Measurements from ENCODE around the gene MKRN2OS.

Gene MKRN2OS, protein sequence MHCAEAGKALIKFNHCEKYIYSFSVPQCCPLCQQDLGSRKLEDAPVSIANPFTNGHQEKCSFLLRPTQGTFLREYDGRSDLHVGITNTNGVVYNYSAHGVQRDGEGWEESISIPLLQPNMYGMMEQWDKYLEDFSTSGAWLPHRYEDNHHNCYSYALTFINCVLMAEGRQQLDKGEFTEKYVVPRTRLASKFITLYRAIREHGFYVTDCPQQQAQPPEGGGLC

DNA sequence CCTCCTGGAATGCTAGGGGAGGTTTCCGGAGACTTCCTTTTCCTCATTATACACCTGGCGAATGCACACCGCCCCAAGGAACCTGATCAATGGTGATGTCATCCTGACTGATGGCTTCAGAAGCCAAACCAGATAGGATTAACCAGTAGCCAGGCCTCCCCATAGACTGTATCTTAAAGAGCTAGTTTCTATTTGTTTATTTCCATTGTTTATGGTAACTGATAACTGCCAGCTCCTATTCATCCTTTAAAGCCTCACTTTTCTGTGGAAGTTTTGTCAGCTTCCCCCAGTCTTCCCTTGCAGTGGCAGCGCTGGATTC lies at the start of gene MKRN2OS:
TSS of gene MKRN2OS (minus strand) at position 27 of the 319 bp plus-strand sequence. CDS start 35 bp downstream, outside the sequence.
- no peak for DNase-seq
- TF ChIP-seq POLR2A (IDR thresholded peaks at IDR 0.05; ENCODE audit: low read length) (no peak), GATA1 (IDR thresholded peaks at IDR 0.05; ENCODE audit: low read depth, low read length) (no peak)

DNA sequence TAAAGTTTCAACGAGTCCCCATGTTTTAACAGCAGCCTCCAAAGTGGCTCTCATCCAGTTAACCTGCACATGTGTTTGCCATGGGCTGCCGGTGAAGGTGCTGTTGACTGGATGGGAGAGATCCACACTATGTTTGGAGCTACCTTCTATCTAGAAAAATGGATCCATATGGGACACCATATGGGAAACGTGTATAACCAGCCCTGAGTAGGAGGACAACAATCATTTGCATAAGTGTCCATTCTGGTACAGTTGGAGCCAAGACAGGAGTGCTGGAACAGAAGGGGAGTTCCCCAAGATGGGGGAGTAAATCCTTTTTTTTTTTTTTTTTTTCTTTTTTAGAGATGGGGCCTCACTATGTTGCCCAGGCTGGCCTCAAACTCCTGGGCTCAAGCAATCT lies 48.2 kb upstream of the MKRN2OS start:
- DNase-seq = no peak
- TF ChIP-seq POLR2A (IDR thresholded peaks at IDR 0.05; ENCODE audit: low read length) (no peak), GATA1 (IDR thresholded peaks at IDR 0.05; ENCODE audit: low read depth, low read length) (no peak)

DNA sequence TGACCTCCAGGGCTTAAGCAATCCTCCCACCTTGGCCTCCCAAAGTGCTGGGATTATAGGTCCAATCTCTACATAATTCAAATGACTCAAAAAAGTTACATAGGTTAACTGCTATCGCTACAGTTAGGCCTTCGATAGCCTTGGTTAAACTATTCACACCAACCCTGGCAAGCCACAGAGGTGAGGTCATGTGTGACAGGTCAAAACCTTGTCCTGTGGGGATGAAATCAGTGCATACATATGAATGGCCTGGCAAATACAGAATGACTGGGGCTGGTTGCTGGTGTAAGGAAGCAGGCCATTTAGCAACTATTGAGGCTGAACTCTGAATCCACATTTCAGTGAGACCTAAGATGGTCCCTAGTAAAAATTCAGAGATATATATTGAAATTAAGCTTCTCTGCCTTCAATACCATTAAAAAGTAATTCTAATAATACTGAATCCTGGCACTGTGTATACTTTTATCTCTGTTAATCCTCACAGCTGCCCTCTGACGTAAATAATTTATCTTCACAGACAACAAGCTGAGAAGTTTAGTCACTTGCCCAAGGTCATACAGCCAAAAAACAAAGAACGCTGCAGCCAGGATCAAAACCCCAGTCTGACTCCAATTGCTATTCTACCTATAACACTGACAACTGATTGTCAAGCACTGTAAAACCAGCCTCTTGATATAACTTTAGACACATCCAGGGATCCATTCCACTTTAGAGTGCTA lies 46.9 kb upstream of the MKRN2OS start:
- TF ChIP-seq GATA1 (IDR thresholded peaks at IDR 0.05; ENCODE audit: low read depth, low read length) (no peak), POLR2A (IDR thresholded peaks at IDR 0.05; ENCODE audit: low read length) (no peak)
- no peak for DNase-seq

DNA sequence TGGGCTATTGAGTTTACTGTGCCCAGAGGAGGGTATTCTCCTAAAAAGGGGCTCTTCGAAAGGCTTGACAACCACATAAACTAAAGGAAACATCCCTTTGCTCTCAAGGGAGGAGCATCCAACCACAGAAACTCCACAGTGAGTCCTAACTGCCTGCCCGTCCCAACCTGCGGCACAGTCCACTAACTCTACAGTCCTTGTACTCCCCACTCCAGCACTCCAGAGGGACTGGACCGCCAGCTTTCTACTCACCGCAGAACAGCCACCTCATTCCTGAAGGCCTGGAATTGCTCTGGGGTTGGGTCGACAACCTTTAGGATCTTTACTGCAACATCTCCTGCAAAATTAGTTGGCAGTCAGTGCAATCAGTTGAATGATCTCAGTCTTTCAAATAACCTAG lies 46.2 kb upstream of the MKRN2OS start:
- DNase-seq = no peak
- no peak for TF ChIP-seq GATA1 (IDR thresholded peaks at IDR 0.05; ENCODE audit: low read depth, low read length)
- no peak for TF ChIP-seq POLR2A (IDR thresholded peaks at IDR 0.05; ENCODE audit: low read length)

DNA sequence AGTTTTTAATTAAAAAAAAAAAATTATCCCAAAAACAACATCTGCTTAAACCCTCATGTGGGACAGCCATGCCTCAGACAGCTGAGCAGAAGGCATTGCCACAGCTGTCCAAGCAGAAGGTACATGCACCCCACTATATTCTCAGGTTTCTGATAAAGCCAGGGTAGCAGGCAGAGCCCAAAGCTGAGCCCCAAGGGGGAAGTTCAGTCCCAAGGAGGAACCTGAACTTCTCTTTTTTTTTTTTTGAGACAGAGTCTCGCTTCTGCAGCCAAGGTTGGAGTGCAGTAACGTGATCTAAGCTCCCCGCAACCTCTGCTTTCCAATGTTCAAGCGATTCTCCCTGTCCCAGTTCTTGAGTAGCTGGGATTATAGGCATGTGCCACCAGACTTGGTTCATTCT lies 44.8 kb upstream of the MKRN2OS start:
- TF ChIP-seq GATA1 (IDR thresholded peaks at IDR 0.05; ENCODE audit: low read depth, low read length) (no peak), POLR2A (IDR thresholded peaks at IDR 0.05; ENCODE audit: low read length) (no peak)
- no peak for DNase-seq

DNA sequence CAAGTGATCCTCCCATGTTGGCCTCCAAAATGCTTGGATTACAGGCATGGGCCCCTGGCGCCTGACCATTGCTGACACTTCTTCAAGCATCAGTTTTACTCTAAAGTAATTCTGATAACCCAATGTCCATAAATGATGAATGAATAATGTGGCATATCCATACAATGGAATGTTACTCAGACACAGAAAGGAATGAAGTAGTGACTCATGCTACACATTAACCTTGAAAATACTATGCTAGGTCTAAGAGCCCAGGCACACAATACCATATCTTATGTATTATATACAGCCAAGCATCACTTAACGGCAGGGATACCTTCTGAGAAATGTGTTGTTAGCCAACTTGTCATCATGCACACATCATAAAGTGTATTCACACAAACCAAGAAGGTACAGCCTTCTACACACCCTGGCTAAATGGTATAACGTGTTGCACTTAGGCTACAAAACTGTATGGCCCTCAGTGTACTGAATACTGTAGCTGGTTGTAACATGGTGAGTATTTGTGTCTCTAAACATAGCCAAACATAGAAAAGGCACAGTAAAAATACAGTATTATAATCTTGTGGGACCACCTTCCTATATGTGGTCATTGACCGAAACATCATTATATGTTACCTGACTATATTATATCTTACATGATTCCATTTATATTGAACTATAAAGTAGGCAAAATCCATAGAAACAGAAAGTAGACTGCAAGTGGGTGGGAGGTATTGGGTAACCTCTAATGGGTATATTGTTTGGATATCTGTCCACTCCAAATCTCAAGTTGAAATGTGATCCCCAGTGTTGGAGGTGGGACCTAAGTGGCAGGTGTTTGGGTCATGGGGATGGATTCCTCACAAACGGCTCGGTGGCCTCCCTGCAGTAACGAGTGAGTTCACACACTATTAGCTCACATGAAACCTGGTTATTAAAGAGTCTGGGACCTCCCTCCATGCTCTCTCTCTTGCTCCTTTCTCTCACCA lies 43.0 kb upstream of the MKRN2OS start:
- DNase-seq = no peak
- TF ChIP-seq POLR2A (IDR thresholded peaks at IDR 0.05; ENCODE audit: low read length) = no peak
- TF ChIP-seq GATA1 (IDR thresholded peaks at IDR 0.05; ENCODE audit: low read depth, low read length) = no peak

DNA sequence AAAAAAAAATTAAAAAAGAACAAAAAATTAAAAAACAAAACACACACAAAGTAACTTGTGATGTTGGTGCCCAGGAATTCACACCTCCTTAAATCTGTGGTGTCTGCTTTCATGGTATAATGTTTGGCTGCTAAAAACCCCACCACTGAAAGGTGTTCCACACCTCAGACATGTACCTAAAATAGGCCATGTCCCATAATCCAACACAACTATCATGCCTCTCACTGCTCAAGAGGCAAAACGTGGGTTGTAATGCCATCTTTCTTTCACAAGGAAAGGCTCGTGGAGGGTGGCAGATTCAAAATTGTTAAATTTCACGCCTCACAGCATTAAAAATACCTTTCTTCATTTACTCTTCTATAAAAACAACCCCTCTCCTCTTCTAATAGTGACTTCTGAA lies 41.1 kb upstream of the MKRN2OS start:
- no peak for DNase-seq
- no peak for TF ChIP-seq POLR2A (IDR thresholded peaks at IDR 0.05; ENCODE audit: low read length)
- no peak for TF ChIP-seq GATA1 (IDR thresholded peaks at IDR 0.05; ENCODE audit: low read depth, low read length)

DNA sequence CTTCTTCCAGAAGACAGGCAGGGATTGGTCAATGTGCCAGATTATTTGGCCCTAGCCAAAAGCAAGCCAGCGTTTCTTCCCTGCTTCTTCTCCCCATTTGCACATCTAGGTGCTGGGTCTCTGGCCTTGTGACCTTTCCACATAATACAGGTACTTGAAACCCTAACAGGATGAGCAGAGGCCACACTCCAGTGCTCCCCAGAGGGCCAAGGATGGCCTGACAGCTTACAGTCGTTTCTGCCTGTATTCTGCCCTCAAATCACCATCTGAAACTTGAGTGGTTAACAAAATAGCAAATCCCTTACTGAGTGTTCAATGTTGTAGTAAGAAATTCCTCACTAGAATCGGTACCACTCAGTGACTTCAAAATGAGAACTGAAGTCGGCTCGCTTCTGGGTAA lies 40.7 kb upstream of the MKRN2OS start:
- TF ChIP-seq GATA1 (IDR thresholded peaks at IDR 0.05; ENCODE audit: low read depth, low read length) = no peak
- no peak for TF ChIP-seq POLR2A (IDR thresholded peaks at IDR 0.05; ENCODE audit: low read length)
- DNase-seq = no peak

DNA sequence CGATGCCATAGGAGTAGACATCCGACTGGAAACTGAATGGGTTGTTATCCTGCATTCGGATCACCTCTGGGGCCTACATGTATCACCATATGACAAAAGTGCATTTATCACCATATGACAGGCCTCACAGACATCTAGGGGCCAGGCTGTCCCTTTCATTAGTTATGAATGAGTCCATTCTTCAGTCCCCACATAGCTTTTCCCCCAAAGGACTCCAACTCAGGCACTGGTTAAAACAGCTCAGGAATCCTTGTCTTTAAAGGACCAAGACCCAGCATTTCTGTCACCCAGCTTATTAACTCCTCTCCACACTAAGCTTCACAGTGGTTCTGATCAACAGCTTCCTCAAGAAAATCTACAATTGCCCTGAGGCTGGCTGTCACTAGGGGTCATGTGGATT lies 39.9 kb upstream of the MKRN2OS start:
- TF ChIP-seq GATA1 (IDR thresholded peaks at IDR 0.05; ENCODE audit: low read depth, low read length) (no peak), POLR2A (IDR thresholded peaks at IDR 0.05; ENCODE audit: low read length) (no peak)
- no peak for DNase-seq

DNA sequence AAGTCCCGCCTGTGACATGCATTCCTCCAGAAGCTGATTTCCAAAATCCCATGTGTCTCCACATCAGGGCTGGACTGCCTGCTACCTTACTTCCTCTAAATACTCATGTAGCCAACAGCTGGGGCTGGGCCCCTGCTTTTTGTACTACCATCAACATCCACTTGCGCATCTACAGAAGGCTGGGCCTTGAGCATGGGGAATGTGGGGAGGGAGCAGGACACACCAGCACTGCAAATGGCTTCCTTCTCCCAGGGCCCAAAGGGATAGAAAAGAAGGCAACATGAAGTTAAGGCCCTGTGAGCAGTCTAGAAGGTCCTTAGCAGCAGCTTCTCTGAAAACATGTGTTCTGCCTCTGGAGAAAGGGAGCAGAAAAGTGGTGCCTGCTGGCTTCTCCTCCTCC lies 38.8 kb upstream of the MKRN2OS start:
- TF ChIP-seq GATA1 (IDR thresholded peaks at IDR 0.05; ENCODE audit: low read depth, low read length) (no peak), POLR2A (IDR thresholded peaks at IDR 0.05; ENCODE audit: low read length) (no peak)
- no peak for DNase-seq

DNA sequence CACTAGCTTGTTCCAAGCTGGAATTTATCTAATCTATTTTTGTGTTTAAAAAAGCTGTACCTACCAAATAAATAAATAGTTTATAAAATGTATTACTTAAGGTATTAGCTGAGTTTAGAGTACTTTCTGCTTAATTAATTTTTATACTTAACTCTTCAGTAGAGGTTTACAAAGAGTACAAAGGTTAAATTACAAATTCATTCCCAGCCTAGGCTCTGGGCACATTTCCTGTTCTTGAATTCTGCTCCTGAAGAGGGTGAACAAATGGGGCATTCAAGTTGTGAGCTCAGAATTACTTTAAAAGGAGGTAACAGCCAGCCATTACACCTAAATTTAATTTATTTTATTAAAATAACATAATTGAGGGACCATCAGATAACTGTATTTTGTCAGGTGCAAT lies 38.0 kb upstream of the MKRN2OS start:
- TF ChIP-seq GATA1 (IDR thresholded peaks at IDR 0.05; ENCODE audit: low read depth, low read length) (no peak), POLR2A (IDR thresholded peaks at IDR 0.05; ENCODE audit: low read length) (no peak)
- no peak for DNase-seq

DNA sequence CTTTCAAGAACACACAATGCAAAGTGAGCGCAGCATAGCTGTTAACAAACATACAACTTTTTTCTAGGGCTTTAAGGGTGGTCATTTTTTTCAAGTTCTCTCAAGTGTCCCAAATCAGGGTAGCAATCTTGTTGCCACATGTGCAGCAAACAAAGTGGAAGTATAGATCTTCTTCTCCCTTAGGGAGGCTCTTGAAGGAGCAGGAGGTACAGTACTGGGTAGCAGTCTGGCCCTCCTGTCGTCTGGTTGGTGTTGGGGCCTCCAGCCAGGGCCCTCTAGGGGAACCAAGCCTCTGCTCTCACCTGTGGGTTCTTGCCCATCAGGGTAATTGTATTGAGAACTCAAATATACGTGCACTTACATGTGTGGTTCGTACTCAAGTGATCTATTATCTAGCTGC lies 37.4 kb upstream of the MKRN2OS start:
- no peak for DNase-seq
- TF ChIP-seq POLR2A (IDR thresholded peaks at IDR 0.05; ENCODE audit: low read length) = no peak
- TF ChIP-seq GATA1 (IDR thresholded peaks at IDR 0.05; ENCODE audit: low read depth, low read length) = no peak

DNA sequence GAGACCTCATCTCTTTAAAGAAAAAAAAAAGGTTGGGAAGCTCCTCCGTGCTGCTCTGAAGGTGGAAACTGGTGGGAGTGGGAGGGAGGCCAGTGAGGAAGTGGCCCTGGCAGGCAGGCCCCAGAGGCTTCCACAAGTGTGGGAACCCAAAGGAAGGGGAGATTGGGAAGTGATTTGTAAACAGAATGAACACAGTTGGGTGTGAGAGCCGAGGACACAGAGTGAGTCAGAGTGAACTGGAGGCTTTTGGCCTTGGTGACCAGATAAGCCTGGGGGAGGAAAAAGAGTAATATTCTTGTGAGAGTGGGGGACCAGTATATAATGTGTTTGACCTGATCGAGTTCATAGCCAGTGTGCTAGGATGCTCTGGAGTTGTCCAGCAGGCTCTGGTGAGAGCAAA lies 34.6 kb upstream of the MKRN2OS start:
- no peak for DNase-seq
- TF ChIP-seq POLR2A (IDR thresholded peaks at IDR 0.05; ENCODE audit: low read length) (no peak), GATA1 (IDR thresholded peaks at IDR 0.05; ENCODE audit: low read depth, low read length) (no peak)

DNA sequence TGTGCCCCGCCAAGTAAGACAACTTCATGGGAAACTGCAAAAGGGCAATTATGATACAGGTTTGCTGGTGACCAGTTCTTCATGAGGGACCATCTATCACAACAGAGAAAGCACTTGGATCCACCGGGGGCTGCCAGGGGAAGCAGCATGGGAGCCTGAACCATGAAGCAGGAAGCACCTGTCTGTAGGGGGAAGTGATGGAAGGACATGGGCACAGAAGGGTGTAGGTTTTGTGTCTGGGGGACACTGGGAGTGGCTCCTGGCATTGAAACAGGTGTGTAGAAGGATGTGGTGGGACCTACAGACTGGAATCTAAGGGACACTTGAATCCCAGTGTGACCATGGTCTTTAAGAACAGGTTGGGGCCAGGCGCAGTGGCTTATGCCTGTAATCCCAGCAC lies 34.2 kb upstream of the MKRN2OS start:
- TF ChIP-seq POLR2A (IDR thresholded peaks at IDR 0.05; ENCODE audit: low read length) = no peak
- no peak for TF ChIP-seq GATA1 (IDR thresholded peaks at IDR 0.05; ENCODE audit: low read depth, low read length)
- DNase-seq = no peak
